ENCODE measurements around the gene MGARP. TPM values are rescaled to one million over a fixed set of nuclear protein-coding genes. Genes with fewer than 3 reads are reported as not detected.
A peak's percentile ranks its signal among the peaks of the same experiment; 100 is the strongest.
"Not testable (repeated sequence)": the region's sequence is repeated elsewhere in the genome, so short reads cannot be mapped to it uniquely, and the experiment has no call there.

MGARP gene
- total RNA-seq (not detected), total RNA-seq (0 to 0.51 (median 0.06) reads per million in 172 experiments)
- polyA plus RNA-seq (2013, experiment 1 of 2), result 0.19 TPM
- polyA plus RNA-seq (2013, experiment 2 of 2), result 0.29 TPM

DNA sequence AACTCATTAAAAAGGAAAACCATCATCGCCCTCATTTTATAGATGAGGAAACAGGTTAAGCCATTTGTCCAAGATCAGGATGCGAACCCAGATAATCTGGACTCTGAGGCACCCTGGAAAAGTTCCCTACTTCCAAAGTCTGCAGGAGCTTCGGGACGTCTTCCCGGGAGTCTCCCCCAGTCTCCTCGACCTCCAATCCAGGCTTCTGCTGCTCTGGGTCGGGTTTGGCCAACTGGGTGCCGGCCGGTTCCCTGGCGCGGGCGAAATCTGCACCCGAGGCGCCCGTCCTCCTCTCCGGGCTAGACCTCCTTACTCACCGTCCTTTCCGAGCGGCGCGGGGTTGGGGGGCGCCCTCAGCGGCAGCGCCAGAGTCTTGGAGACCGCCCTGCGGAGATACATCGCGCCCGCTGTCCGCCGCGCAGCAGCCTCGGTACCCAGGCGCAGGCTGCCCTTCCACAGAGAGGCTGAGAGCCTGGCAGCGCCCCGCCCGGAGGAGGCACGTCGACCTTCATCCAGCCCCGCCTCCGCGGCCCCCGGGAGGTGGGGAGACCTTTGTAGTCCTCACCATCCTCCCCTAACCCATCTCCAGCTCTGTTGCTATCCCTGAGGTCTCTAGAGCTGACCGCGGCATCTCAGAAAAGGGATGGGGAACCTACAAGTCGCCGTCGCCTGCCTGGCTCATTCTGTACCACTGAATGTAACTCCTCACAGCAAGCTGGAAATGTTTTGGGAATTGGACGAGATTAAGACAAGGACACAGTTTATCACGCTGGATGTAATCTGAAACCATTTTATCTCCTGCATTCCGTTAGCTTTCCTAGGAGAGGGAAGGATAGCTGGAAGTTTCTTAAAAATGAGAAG is at the start of gene MGARP:
Gene MGARP, minus strand, starts transcription at position 466 of the 861 bp plus-strand sequence. Its CDS starts 67 bp downstream, at position 399.
- peaks cover 22 to 48% of the 10 kb centered on the region in 2 experiments for H3K27me3 ChIP-seq (ENCODE audit: control insufficient read depth in 1 of 2, insufficient read depth in 2 of 2, low read length in 2 of 2)
- Mint-ChIP-seq H3K27me3 (peaks cover 56% of the 10 kb centered on the region), H3K4me1 (ENCODE audit: low read depth) (peaks cover 18% of the 10 kb centered on the region)

DNA sequence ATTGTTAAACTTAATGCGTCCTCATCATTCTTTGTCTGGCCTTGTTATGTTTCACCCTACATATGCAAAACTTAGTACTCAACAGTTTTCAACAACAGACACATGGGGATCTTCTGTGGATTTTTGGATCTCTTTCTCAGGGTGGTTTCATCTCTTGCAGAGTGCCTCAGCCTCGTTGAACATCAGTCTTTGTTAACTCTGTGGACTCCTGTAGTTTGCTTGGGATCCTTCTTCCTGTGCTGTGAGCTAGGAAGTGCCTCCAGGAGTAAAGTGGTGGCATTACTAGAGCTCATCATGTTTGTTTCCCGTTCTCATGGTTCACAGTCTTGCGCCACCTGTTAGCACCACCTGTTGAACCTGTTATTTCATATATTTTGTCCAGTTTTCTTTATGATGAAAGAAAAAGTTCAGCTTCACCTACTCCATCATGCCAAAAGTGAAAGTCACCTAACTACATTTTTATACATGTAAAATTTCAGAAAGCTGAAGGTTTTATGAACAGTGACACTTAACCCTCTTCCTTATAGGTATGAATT is 49.7 kb upstream of the MGARP start:
- ATAC-seq (ENCODE audit: poor library complexity), result no peak
- Histone ChIP-seq H3K27me3 (ENCODE audit: control insufficient read depth in 1 of 2, insufficient read depth in 2 of 2, low read length in 2 of 2) (no peaks in the 10 kb centered on the region), H3K4me3 (ENCODE audit: low read length) (no peak overlapping the region), H3K27ac (ENCODE audit: low read depth in 1 of 2, low read length in 2 of 2) (no peak overlapping the region), H3K4me1 (ENCODE audit: insufficient read depth, low read length) (peaks cover 6% of the 10 kb centered on the region), H3K36me3 (ENCODE audit: insufficient read depth, low read length) (peaks cover 23% of the 10 kb centered on the region), H3K9me3 (ENCODE audit: control insufficient read depth in 1 of 2, insufficient read depth in 1 of 2, low read length in 2 of 2) (peaks cover 0 to 5% of the 10 kb centered on the region in 2 experiments)
- Mint-ChIP-seq H3K9me3 (no peaks in the 10 kb centered on the region), H3K27ac (peak overlapping the region; percentile 29), H3K4me1 (ENCODE audit: low read depth) (peaks cover 38% of the 10 kb centered on the region), H3K4me3 (no peak overlapping the region), H3K36me3 (ENCODE audit: low read depth) (peaks cover 59% of the 10 kb centered on the region), H3K27me3 (no peaks in the 10 kb centered on the region)
- POLR2A ChIA-PET, result interaction anchor here (1.2 to 1.3 kb wide), 2 partner anchors 29 to 34 kb away, joined by 3 to 5 read pairs; no protein-coding TSS in a partner anchor
- intact Hi-C loops (cut with DNase I, micrococcal nuclease), result no loop called here
- no peak for DNase-seq
- TF ChIP-seq, protein P1, sequence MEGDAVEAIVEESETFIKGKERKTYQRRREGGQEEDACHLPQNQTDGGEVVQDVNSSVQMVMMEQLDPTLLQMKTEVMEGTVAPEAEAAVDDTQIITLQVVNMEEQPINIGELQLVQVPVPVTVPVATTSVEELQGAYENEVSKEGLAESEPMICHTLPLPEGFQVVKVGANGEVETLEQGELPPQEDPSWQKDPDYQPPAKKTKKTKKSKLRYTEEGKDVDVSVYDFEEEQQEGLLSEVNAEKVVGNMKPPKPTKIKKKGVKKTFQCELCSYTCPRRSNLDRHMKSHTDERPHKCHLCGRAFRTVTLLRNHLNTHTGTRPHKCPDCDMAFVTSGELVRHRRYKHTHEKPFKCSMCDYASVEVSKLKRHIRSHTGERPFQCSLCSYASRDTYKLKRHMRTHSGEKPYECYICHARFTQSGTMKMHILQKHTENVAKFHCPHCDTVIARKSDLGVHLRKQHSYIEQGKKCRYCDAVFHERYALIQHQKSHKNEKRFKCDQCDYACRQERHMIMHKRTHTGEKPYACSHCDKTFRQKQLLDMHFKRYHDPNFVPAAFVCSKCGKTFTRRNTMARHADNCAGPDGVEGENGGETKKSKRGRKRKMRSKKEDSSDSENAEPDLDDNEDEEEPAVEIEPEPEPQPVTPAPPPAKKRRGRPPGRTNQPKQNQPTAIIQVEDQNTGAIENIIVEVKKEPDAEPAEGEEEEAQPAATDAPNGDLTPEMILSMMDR (IDR thresholded peaks at IDR 0.05), result no peak
- CTCF ChIA-PET, result interaction anchor here (0.8 kb wide), 1 partner anchor 29 kb away, joined by 3 read pairs; the partner anchor contains the start of gene NAA15

More for the DNA sequence above, at the start of gene MGARP:
- peak within 1 kb of the TSS; percentile 77 for H3K4me3 Mint-ChIP-seq
- TF ChIP-seq, protein P1 (IDR thresholded peaks at IDR 0.05), result no peak
- H3K27ac Mint-ChIP-seq, result no peak within 1 kb of the TSS
- peaks cover 21% of the 10 kb centered on the region for H3K4me1 ChIP-seq (ENCODE audit: insufficient read depth, low read length)
- H3K36me3 Mint-ChIP-seq (ENCODE audit: low read depth), result peaks cover 7% of the 10 kb centered on the region
- peak; percentile 59 for ATAC-seq (ENCODE audit: poor library complexity)
- H3K36me3 ChIP-seq (ENCODE audit: insufficient read depth, low read length), result no peaks in the 10 kb centered on the region
- H3K9me3 ChIP-seq (ENCODE audit: control insufficient read depth in 1 of 2, insufficient read depth in 1 of 2, low read length in 2 of 2), result peaks cover 0 to 9% of the 10 kb centered on the region in 2 experiments
- H3K9me3 Mint-ChIP-seq, result peaks cover 4% of the 10 kb centered on the region
- ChIA-PET POLR2A (interaction anchor here (0.9 kb wide), 1 partner anchor 13 kb away, joined by 3 read pairs; no protein-coding TSS in a partner anchor), CTCF (interaction anchor here (1.2 kb wide), 1 partner anchor 16 kb away, joined by 5 read pairs; no protein-coding TSS in a partner anchor)
- peak in 5 of 14 experiments; percentile 20 to 42 (median 36) for DNase-seq
- no peak within 1 kb of the TSS for H3K27ac ChIP-seq (ENCODE audit: low read depth in 1 of 2, low read length in 2 of 2)
- H3K4me3 ChIP-seq (ENCODE audit: low read length), result peak within 1 kb of the TSS; percentile 48
- intact Hi-C loops (cut with DNase I, micrococcal nuclease), result loop anchor here in 1 of 2 experiments (2.0 to 5.0 kb wide), 2 partner anchors 15 to 38 kb away; no protein-coding TSS in a partner anchor

DNA sequence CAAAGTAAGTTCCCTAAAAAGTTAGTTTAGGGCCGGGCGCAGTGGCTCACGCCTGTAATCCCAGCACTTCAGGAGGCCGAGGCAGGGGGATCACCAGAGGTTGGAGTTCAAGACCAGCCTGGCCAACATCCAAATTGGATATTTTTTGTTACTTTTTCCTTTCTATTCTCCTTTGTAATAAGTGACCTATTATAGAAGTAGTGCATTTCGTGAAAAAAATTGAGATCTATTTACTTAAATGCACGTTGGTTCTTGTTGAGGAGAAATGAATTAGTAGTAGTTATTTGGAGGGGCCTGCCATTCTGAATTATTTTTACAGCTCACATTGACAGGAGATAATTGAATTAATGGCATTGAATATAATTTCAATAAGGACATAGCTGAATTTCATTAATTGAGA is 44.6 kb upstream of the MGARP start:
- H3K9me3 Mint-ChIP-seq, result no peaks in the 10 kb centered on the region
- peaks cover 59% of the 10 kb centered on the region for H3K4me1 Mint-ChIP-seq (ENCODE audit: low read depth)
- H3K9me3 ChIP-seq (ENCODE audit: control insufficient read depth in 1 of 2, insufficient read depth in 1 of 2, low read length in 2 of 2), result peaks cover 0 to 5% of the 10 kb centered on the region in 2 experiments
- POLR2A ChIA-PET, result no interaction called here
- no peak overlapping the region for H3K27ac ChIP-seq (ENCODE audit: low read depth in 1 of 2, low read length in 2 of 2)
- no peaks in the 10 kb centered on the region for H3K27me3 ChIP-seq (ENCODE audit: control insufficient read depth in 1 of 2, insufficient read depth in 2 of 2, low read length in 2 of 2)
- peaks cover 43% of the 10 kb centered on the region for H3K36me3 Mint-ChIP-seq (ENCODE audit: low read depth)
- no peaks in the 10 kb centered on the region for H3K27me3 Mint-ChIP-seq
- peaks cover 14% of the 10 kb centered on the region for H3K4me1 ChIP-seq (ENCODE audit: insufficient read depth, low read length)
- intact Hi-C loops (cut with DNase I, micrococcal nuclease), result no loop called here
- H3K4me3 Mint-ChIP-seq, result no peak overlapping the region
- TF ChIP-seq, protein P1 (IDR thresholded peaks at IDR 0.05), result no peak
- DNase-seq, result no peak
- no peak overlapping the region for H3K27ac Mint-ChIP-seq
- H3K36me3 ChIP-seq (ENCODE audit: insufficient read depth, low read length), result peaks cover 9% of the 10 kb centered on the region
- CTCF ChIA-PET, result interaction anchor here (0.8 kb wide), 1 partner anchor 29 kb away, joined by 3 read pairs; no protein-coding TSS in a partner anchor
- no peak for ATAC-seq (ENCODE audit: poor library complexity)
- no peak overlapping the region for H3K4me3 ChIP-seq (ENCODE audit: low read length)

DNA sequence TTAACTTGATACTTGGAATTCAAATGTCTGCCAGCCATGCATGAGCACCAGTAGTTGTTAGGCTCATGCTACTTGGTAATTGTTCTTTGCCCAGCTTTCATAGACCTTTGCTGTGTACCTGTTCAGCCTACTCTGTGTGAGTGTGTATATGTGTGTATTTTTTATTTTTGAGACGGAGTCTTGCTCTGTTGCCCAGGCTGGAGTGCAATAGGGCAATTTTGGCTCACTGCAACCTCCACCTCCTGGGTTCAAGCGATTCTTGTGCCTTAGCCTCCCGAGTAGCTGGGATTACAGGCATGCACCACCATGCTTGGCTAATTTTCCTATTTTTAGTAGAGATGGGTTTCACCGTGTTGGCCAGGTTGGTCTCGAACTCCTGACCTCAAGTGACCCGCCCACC is 42.5 kb upstream of the MGARP start:
- H3K27ac Mint-ChIP-seq; POLR2A ChIA-PET; intact Hi-C loops (cut with DNase I, micrococcal nuclease); H3K27me3 Mint-ChIP-seq; ATAC-seq (ENCODE audit: poor library complexity); H3K27ac ChIP-seq (ENCODE audit: low read depth in 1 of 2, low read length in 2 of 2); H3K9me3 Mint-ChIP-seq; H3K4me3 Mint-ChIP-seq; H3K4me3 ChIP-seq (ENCODE audit: low read length); DNase-seq; H3K9me3 ChIP-seq (ENCODE audit: control insufficient read depth in 1 of 2, insufficient read depth in 1 of 2, low read length in 2 of 2); H3K27me3 ChIP-seq (ENCODE audit: control insufficient read depth in 1 of 2, insufficient read depth in 2 of 2, low read length in 2 of 2); H3K36me3 ChIP-seq (ENCODE audit: insufficient read depth, low read length): not testable (repeated sequence)
- H3K4me1 Mint-ChIP-seq (ENCODE audit: low read depth), result peaks cover 61% of the 10 kb centered on the region
- CTCF ChIA-PET, result interaction anchor here (1.2 kb wide), 1 partner anchor 27 kb away, joined by 3 read pairs; no protein-coding TSS in a partner anchor
- peaks cover 31% of the 10 kb centered on the region for H3K36me3 Mint-ChIP-seq (ENCODE audit: low read depth)
- peaks cover 20% of the 10 kb centered on the region for H3K4me1 ChIP-seq (ENCODE audit: insufficient read depth, low read length)
